CD4-positive, alpha-beta T cell treated with Interleukin-2 at 100 ng/mL for 4 hours (primary cell): Measurements from ENCODE around the gene TRRAP.
"Not testable (repeated sequence)": the region's sequence is repeated elsewhere in the genome, so short reads cannot be mapped to it uniquely, and the experiment has no call there.

Experiments
- DNase-seq: peaks from one replicate; pipeline ENCODE4 v3.0.0-alpha.2; 2020; ENCODE audit warnings: low spot score

Gene TRRAP

GRCh38 chr7:98878365-98879197, at the start of gene TRRAP:
TRRAP (plus strand) TSS chr7:98878532; CDS start chr7:98881151, 2,619 bp downstream.
- peak; percentile 68 for DNase-seq

GRCh38 chr7:98830972-98831548, 47.3 kb upstream of the TRRAP start:
- no peak for DNase-seq

DNA sequence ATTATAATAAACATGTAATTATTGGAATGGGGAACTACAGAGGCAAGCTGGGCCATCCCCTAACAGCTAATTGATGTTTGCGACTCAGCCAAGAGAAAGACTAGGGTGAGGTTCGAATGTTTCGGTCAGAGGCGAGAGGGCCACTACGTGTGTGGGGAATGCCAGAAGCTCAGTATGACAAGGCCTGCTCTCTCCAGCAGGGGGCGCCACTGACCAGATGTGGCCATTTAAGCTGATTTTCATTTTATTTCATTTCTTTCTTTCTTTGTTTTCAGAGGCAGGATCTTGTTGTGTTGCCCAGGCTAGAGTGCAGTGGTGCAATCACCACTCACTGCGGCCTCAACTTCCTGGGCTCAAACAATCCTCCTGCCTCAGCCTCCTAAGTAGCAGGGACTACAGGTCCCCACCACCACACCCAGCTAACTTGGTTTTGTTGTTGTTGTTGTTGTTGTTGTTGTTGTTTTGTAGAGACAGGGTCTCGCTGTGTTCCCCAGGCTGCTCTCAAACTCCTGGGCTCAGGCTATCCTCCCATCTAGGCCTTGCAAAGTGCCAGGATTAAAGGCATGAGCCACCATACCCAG, 46.6 kb upstream of the TRRAP start:
- DNase-seq = peak; percentile 6

DNA sequence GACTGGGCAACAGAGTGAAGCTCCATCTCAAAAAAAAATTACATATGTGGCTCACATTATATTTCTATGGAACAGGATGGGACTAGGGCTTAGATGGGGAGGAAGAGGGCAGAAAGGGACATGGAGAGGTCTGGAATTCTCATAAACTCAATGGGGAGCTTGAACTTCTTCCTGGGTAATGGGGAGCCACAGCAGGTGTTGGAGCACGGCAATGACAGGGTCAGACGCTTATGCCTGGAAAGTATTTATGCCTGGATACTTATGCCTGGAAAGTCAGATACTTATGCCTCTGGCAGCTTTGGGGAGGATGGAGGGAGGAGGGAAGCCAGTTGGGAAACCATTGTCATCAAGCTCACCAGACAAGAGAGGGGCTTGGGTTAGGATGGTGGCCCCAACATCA, 45.3 kb upstream of the TRRAP start:
- no peak for DNase-seq

GRCh38 chr7:98834949-98835348, 43.4 kb upstream of the TRRAP start:
- DNase-seq = no peak

DNA sequence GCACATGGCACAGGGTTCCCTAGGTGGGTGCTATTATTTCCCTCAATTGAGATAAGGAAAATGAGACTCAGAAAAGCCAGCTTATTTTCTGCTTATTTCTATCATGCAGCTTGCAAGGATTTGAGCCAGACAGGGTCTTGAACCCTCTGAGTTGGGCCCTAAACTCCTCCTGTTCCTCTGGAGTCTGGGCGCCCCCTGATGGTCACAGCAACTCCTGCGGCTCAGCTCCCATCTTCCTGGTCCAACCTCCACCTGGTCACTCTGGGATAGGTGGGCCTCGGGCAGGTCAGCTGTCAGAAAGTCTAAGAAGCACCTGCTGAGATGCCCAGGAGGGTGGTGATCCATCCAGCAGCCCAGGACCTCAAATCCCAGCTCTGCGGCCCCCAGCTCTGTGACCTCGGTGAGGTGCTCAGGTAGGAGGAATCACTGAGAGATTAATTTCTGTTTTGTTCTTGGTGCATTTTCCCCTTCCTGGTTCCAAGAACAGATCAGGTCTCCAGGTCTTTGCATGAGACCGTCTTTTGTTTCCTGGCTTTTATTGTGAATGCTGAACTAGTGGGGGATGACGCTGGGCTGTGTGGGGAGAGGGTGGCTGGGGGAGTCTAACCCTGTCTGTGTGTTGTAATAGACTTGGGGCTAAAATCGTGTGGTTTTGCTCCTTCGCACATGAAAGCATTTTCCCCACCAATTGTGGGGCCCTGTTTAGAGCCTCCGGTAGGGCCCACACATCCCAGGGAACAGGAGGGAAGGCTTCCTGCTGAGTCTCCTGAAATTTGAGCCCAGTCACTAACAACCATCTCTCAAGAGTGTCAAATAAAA, 41.3 kb upstream of the TRRAP start:
- no peak for DNase-seq

- DNase-seq = no peak
Observed at GRCh38 chr7:98837630-98837972, 40.7 kb upstream of the TRRAP start.

GRCh38 chr7:98840096-98840495, 38.2 kb upstream of the TRRAP start:
- no peak for DNase-seq

DNA sequence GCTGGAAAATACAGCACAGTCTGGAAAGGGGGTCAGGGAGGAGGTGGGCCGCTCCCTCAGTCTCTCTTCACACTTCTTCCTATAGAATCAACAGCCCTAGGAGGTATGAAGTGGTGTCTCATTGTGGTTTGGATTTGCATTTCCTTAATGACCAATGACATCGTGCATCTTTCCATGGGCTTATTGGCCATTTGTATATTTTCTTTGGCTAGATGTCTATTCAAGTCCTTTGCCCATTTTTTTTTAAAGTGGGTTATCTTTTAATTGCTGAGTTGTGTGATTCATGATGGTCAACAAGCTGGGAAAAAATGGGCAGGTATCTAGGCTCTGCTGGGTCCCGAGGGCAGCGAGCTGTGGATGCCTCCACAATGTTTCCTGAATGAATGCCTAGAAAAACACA, 37.6 kb upstream of the TRRAP start:
- no peak for DNase-seq

- DNase-seq = peak; percentile 62
Observed at GRCh38 chr7:98841179-98841997, 36.9 kb upstream of the TRRAP start.

DNA sequence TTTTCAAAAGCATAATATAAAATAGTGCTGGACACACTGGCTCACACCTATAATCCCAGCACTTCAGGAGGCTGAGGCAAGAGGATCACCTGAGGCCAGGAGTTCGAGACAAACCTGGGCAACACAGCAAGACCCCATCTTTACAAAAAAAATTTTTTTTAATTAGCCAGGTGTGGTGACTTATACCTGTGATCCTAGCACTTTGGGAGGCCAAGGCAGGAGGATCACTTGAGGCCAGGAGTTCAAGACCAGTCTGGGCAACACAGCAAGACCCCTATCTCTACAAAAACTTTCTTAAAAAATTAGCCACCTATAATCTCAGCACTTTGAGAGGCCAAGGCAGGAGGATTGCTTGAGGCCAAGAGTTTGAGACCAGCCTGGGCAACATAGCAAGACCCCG, 35.8 kb upstream of the TRRAP start:
- DNase-seq = not testable (repeated sequence)

DNA sequence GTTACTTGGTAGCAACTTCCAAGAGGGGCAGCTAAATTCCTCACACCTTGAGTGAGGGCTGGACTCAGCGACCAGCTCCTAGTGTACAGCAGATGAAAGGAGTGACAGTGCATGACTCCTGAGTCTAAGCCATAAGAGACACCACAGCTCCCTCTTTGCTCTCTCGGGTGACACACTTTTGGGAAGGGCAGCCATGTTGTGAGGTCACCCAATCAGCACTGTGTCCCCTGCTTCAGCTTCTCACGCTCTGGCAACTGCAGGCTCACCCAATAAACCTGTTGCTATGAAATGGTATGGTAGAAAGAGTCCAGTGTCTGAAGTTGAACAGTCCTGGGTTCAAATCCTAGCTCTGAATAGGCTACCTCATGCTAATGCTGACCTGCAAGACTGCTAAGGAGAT, 29.4 kb upstream of the TRRAP start:
- DNase-seq = no peak

DNA sequence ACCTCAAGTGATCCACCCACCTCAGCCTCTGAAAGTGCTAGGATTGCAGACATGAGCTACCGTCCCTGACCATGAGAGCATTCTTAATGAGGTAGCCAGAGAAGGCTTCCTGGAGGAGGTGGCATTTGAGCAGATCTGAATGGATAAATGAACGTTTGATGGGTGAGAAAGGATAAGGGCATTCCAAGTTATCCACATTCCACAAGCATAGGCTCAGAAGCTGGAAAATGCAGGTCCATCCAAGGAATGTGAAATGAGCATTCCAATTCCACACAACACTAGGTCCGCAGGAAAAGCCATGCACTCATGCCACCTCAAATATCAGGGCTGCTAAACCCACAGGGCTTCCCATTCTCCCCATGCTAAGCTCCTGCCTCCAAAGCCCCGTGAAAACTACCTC, 25.5 kb upstream of the TRRAP start:
- DNase-seq = no peak

GRCh38 chr7:98855610-98856422, 22.5 kb upstream of the TRRAP start:
- no peak for DNase-seq

DNA sequence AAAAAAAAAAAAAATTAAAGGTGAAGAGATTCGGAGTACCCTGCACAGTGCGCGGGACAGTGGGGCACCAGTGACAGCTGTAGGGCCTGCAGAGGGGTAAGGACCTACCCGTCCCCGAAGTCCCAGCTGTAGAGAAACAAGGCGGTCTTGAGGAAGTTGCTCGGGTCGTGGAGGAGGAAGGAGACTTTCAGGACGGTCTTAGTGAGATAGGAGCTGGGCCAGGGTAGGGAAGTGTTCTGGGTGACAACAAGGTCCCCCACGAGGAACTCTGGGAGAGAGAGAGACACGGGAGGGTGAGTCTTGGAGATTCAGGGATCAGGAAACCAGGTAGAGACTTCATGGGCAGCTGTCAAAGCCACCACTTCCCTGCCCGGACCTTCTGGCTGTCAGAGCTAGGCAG, 18.3 kb upstream of the TRRAP start:
- DNase-seq = no peak

DNA sequence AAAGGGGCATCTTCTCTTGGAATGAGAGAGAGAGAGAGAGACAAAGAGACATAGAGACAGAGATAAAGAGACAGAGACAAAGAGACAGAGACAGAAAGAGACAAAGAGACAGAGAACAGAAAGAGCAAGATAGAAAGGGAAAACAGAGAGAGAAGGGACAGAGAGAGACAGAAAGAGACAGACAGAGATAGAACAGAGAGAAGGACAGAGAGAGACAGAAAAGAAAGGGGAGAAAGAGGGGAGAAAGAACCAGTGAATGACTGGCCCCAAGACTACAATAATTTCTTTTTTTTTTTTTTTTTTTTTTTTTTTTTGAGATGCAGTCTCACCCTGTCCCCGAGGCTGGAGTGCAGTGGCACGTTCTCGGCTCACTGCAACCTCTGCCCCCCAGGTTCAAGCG, 16.1 kb upstream of the TRRAP start:
- no peak for DNase-seq

GRCh38 chr7:98862716-98863420, 15.5 kb upstream of the TRRAP start:
- DNase-seq = no peak

DNA sequence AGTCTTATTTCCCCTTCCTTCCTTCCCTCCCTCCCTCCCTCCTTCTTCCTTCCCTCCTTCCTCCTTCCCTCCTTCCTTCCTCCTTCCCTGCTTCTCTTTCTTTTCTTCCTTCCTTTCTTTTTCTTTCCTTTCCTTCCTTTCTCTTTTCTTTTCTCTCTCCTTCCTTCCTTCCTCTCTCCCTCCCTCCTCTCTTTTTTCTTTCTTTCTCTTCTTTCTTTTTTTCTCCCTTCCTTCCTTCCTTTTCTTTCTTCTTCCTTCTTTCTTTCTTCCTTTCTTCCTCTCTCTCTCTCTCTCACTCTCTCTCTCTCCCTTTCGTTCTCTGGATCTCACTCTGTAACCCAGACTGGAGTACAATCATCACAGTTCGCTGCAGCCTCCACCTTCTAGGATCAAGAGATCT, 14.7 kb upstream of the TRRAP start:
- no peak for DNase-seq

- DNase-seq = no peak
Observed at GRCh38 chr7:98864731-98865453, 13.4 kb upstream of the TRRAP start.

DNA sequence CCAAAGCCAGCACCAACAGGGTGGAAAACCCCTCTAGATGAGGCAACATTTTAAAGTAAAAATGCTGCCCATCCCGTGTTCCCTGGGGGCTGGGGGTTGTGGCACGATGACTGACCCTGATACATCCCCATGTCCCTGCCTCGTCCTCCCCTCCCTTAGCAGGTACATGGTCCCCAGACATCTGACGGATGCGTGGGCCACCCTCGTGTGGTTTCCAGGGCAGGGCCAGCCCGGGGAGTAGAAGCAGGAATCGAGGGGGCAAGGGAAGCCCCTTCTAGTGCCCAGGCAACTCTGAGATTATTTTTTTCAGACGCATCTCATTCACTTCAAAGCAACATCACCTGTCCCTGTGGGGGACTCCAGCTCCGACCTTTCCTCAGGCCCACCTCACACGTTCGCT, 12.0 kb upstream of the TRRAP start:
- DNase-seq = no peak
